Activated CD8-positive, alpha-beta T cell treated with anti-CD3 and anti-CD28 coated beads for 36 hours (primary cell): ENCODE data around the gene FHAD1. TPM values are rescaled to one million over a fixed set of nuclear protein-coding genes. Genes with fewer than 3 reads are reported as not detected.

Experiments
- ATAC-seq: fragments of 200-7000 bp; cut with Tn5 transposase; one replicate; pipeline ENCODE4 v1.10.0; 2021; ENCODE audit warnings: mild to moderate bottlenecking, moderate library complexity
- CTCF ChIA-PET: fragments of 350-600 bp; sonication (Branson Sonifier 250); formaldehyde crosslinking; loops from one replicate; lab custom pipeline; 2021; ENCODE audit warnings: antibody characterized with exemption; lab: Charles Lee
- POLR2A ChIA-PET: fragments of 350-600 bp; sonication (Branson Sonifier 250); formaldehyde crosslinking; loops from one replicate; lab custom pipeline; 2021; ENCODE audit warnings: antibody characterized with exemption; lab: Charles Lee
- DNase-seq: peaks from one replicate; pipeline ENCODE4 v3.0.0-alpha.2; 2020
- H3K27ac Mint-ChIP-seq: one replicate; pipeline ENCODE4 v1.8.0; 2021; ENCODE audit warnings: mild to moderate bottlenecking, mixed read lengths
- H3K27me3 Mint-ChIP-seq: one replicate; pipeline ENCODE4 v1.8.0; 2021; ENCODE audit warnings: mixed read lengths
- H3K36me3 Mint-ChIP-seq: one replicate; pipeline ENCODE4 v1.8.0; 2021; ENCODE audit warnings: low read depth, mixed read lengths
- H3K4me1 Mint-ChIP-seq: one replicate; pipeline ENCODE4 v1.8.0; 2021; ENCODE audit warnings: low read depth, mixed read lengths
- H3K4me3 Mint-ChIP-seq: one replicate; pipeline ENCODE4 v1.8.0; 2021; ENCODE audit warnings: mild to moderate bottlenecking, moderate library complexity, mixed read lengths
- H3K9me3 Mint-ChIP-seq: one replicate; pipeline ENCODE4 v1.8.0; 2021; ENCODE audit warnings: mixed read lengths
- CTCF ChIP-seq: fragments of 200-600 bp; IDR thresholded peaks from one replicate; pipeline ENCODE4 v1.8.0; 2022; ENCODE audit warnings: antibody characterized with exemption, mild to moderate bottlenecking
- intact Hi-C: fragments of 100-400 bp; cut with micrococcal nuclease; formaldehyde crosslinking; loops from one replicate; pipeline ENCODE4 v1.10.0; 2022
- total RNA-seq, 2 experiments: library from RNA; stranded (reverse); gene quantifications; one replicate each; pipeline ENCODE4 v1.2.3, GENCODE V29; 2021

FHAD1 gene
- total RNA-seq, 2 experiments from 2014 or later, result 0.07 to 0.16 TPM

GRCh38 chr1:15277933-15278332 lies 30.9 kb downstream of the FHAD1 start:
- Mint-ChIP-seq H3K4me1 (no peaks in the 10 kb centered on the region), H3K27ac (no peak overlapping the region), H3K4me3 (no peak overlapping the region), H3K36me3 (no peaks in the 10 kb centered on the region), H3K9me3 (no peaks in the 10 kb centered on the region), H3K27me3 (peaks cover 9% of the 10 kb centered on the region)
- intact Hi-C loops, result loop anchor here (10.0 kb wide), 1 partner anchor 123 kb away; the partner anchor contains the start of gene TMEM51
- TF ChIP-seq CTCF, result no peak
- ATAC-seq, result no peak
- POLR2A ChIA-PET, result no interaction called here
- no peak for DNase-seq
- CTCF ChIA-PET, result no interaction called here

- Mint-ChIP-seq H3K9me3 (no peaks in the 10 kb centered on the region), H3K36me3 (no peaks in the 10 kb centered on the region), H3K4me1 (no peaks in the 10 kb centered on the region), H3K27me3 (peaks cover 5% of the 10 kb centered on the region), H3K4me3 (no peak overlapping the region), H3K27ac (no peak overlapping the region)
- DNase-seq (no peak), ATAC-seq (no peak)
- intact Hi-C loops, result loop anchor here (10.0 kb wide), 1 partner anchor 125 kb away; the partner anchor contains the start of gene TMEM51
- ChIA-PET POLR2A (interaction anchor here (1.0 kb wide), 1 partner anchor 10 kb away, joined by 4 read pairs; no protein-coding TSS in a partner anchor), CTCF (interaction anchor here (0.7 to 3.2 kb wide), 3 partner anchors 44 to 151 kb away, joined by 3 to 12 read pairs (median 3); no protein-coding TSS in a partner anchor)
- TF ChIP-seq CTCF, result no peak
These were observed 32.7 kb downstream of the FHAD1 start for GRCh38 chr1:15279576-15280230.

- H3K4me3 Mint-ChIP-seq, result no peak overlapping the region
- TF ChIP-seq CTCF, result no peak
- no peaks in the 10 kb centered on the region for H3K9me3 Mint-ChIP-seq
- intact Hi-C loops, result no loop called here
- no peaks in the 10 kb centered on the region for H3K4me1 Mint-ChIP-seq
- ATAC-seq (no peak), DNase-seq (no peak)
- ChIA-PET POLR2A (interaction anchor here (1.0 kb wide), 1 partner anchor 10 kb away, joined by 4 read pairs; no protein-coding TSS in a partner anchor), CTCF (interaction anchor here (0.7 to 3.2 kb wide), 5 partner anchors 8 to 152 kb away, joined by 3 to 12 read pairs (median 6); no protein-coding TSS in a partner anchor)
- H3K27me3 Mint-ChIP-seq, result peaks cover 4% of the 10 kb centered on the region
- H3K36me3 Mint-ChIP-seq, result no peaks in the 10 kb centered on the region
- H3K27ac Mint-ChIP-seq, result no peak overlapping the region
These were observed 33.4 kb downstream of the FHAD1 start for GRCh38 chr1:15280416-15280815.

- DNase-seq (no peak), ATAC-seq (no peak)
- intact Hi-C loops, result no loop called here
- Mint-ChIP-seq H3K4me3 (no peak overlapping the region), H3K4me1 (no peaks in the 10 kb centered on the region), H3K36me3 (no peaks in the 10 kb centered on the region), H3K27ac (no peak overlapping the region), H3K27me3 (peaks cover 3% of the 10 kb centered on the region), H3K9me3 (no peaks in the 10 kb centered on the region)
- ChIA-PET CTCF (interaction anchor here (3.2 kb wide), 1 partner anchor 154 kb away, joined by 12 read pairs; no protein-coding TSS in a partner anchor), POLR2A (no interaction called here)
- no peak for TF ChIP-seq CTCF
These were observed 35.0 kb downstream of the FHAD1 start for GRCh38 chr1:15282038-15282437.
